Loucy (cell line): Measurements from ENCODE around the gene UBE4A.

Experiments
- H2AFZ ChIP-seq: fragments of 200-600 bp; sonication (generic); 2 replicates; pipeline ENCODE4 v1.6.0; 2016; ENCODE audit warnings: antibody characterized with exemption, mild to moderate bottlenecking, low read length, moderate library complexity
- H3F3A ChIP-seq: fragments of 200-600 bp; 2 replicates; pipeline ENCODE4 v1.6.0; 2016; ENCODE audit warnings: antibody characterized with exemption, low read depth, mild to moderate bottlenecking
- H3K27me3 ChIP-seq: fragments of 200-600 bp; sonication (generic); 2 replicates; pipeline ENCODE4 v1.6.1; 2014; ENCODE audit warnings: low read length, mild to moderate bottlenecking; ENCODE audit not compliant: insufficient read depth, poor library complexity, severe bottlenecking
- H3K36me3 ChIP-seq: fragments of 200-600 bp; sonication (generic); 2 replicates; pipeline ENCODE4 v1.6.1; 2016; ENCODE audit warnings: low read length; ENCODE audit not compliant: insufficient read depth
- H3K4me1 ChIP-seq: fragments of 200-600 bp; sonication (generic); 2 replicates; pipeline ENCODE4 v1.5.1; 2014; ENCODE audit warnings: low read length, mild to moderate bottlenecking; ENCODE audit not compliant: insufficient read depth, poor library complexity, severe bottlenecking
- H3K4me2 ChIP-seq: fragments of 200-600 bp; sonication (generic); 2 replicates; pipeline ENCODE4 v1.6.0; 2014; ENCODE audit warnings: antibody characterized with exemption, low read length, low read depth, mild to moderate bottlenecking; ENCODE audit not compliant: poor library complexity, severe bottlenecking
- H3K4me3 ChIP-seq: fragments of 200-600 bp; sonication (generic); 2 replicates; pipeline ENCODE4 v1.5.1; 2014; ENCODE audit warnings: low read length, mild to moderate bottlenecking, mixed read lengths; ENCODE audit not compliant: poor library complexity, severe bottlenecking
- H3K79me2 ChIP-seq: fragments of 200-600 bp; sonication (generic); 2 replicates; pipeline ENCODE4 v1.6.1; 2014; ENCODE audit warnings: low read length; ENCODE audit not compliant: insufficient read depth
- H3K9ac ChIP-seq: fragments of 200-600 bp; sonication (generic); 2 replicates; pipeline ENCODE4 v1.6.0; 2014; ENCODE audit warnings: mild to moderate bottlenecking, low read depth, low read length, moderate library complexity; ENCODE audit not compliant: poor library complexity, severe bottlenecking
- H3K9me2 ChIP-seq: fragments of 200-600 bp; sonication (generic); replicated peaks from 2 replicates; pipeline ENCODE4 v1.6.1; 2016; ENCODE audit warnings: low read depth, low read length, mixed read lengths
- H3K9me3 ChIP-seq: fragments of 200-600 bp; sonication (generic); 2 replicates; pipeline ENCODE4 v1.6.1; 2014; ENCODE audit warnings: mild to moderate bottlenecking, antibody characterized with exemption, low read length, low read depth; ENCODE audit not compliant: insufficient read depth
- H4K20me1 ChIP-seq: fragments of 200-600 bp; sonication (generic); 2 replicates; pipeline ENCODE4 v1.6.0; 2014; ENCODE audit warnings: antibody characterized with exemption, low read length, mild to moderate bottlenecking; ENCODE audit not compliant: insufficient read depth, poor library complexity, severe bottlenecking
- CTCF ChIP-seq: fragments of 200-600 bp; sonication (generic); conservative IDR thresholded peaks from 2 replicates; pipeline ENCODE4 v1.5.1; 2014; ENCODE audit warnings: mild to moderate bottlenecking, antibody characterized with exemption, low read length
- EZH2phosphoT487 ChIP-seq: fragments of 200-600 bp; IDR thresholded peaks from 2 replicates; pipeline ENCODE4 v1.6.1; 2018; ENCODE audit warnings: antibody characterized with exemption, mild to moderate bottlenecking, moderate library complexity, borderline replicate concordance

UBE4A gene

GRCh38 chr11:118370774-118371173, 11.4 kb downstream of the UBE4A start:
- Histone ChIP-seq H3F3A (no peaks in the 10 kb centered on the region), H2AFZ (no peak overlapping the region), H3K9me2 (no peaks in the 10 kb centered on the region), H3K79me2 (no peaks in the 10 kb centered on the region), H4K20me1 (no peaks in the 10 kb centered on the region), H3K27me3 (no peaks in the 10 kb centered on the region), H3K9me3 (no peaks in the 10 kb centered on the region), H3K4me1 (no peaks in the 10 kb centered on the region), H3K9ac (no peak overlapping the region), H3K36me3 (peaks cover 82% of the 10 kb centered on the region; the same call in 1 of the 2 replicates), H3K4me3 (no peak overlapping the region), H3K4me2 (no peak overlapping the region)
- TF ChIP-seq CTCF (no peak), EZH2phosphoT487 (no peak)

- no peak overlapping the region for H2AFZ ChIP-seq
- H3K4me3 ChIP-seq: no peak overlapping the region
- H3K4me2 ChIP-seq: no peak overlapping the region
- H3K9me2 ChIP-seq: no peaks in the 10 kb centered on the region
- H4K20me1 ChIP-seq: no peaks in the 10 kb centered on the region
- H3K9ac ChIP-seq: no peak overlapping the region
- H3K4me1 ChIP-seq: no peaks in the 10 kb centered on the region
- no peaks in the 10 kb centered on the region for H3K9me3 ChIP-seq
- H3F3A ChIP-seq: no peaks in the 10 kb centered on the region
- peaks cover 68% of the 10 kb centered on the region; the same call in 1 of the 2 replicates for H3K36me3 ChIP-seq
- H3K79me2 ChIP-seq: no peaks in the 10 kb centered on the region
- H3K27me3 ChIP-seq: no peaks in the 10 kb centered on the region
- TF ChIP-seq EZH2phosphoT487 (no peak), CTCF (no peak)
Observed at GRCh38 chr11:118373263-118373662, 13.9 kb downstream of the UBE4A start.

- peaks cover 61% of the 10 kb centered on the region; the same call in 1 of the 2 replicates for H3K36me3 ChIP-seq
- TF ChIP-seq CTCF (no peak), EZH2phosphoT487 (no peak)
Observed at GRCh38 chr11:118373871-118374270, 14.5 kb downstream of the UBE4A start.

More at GRCh38 chr11:118373871-118374270, 14.5 kb downstream of the UBE4A start:
- Histone ChIP-seq H4K20me1 (no peaks in the 10 kb centered on the region), H3K27me3 (no peaks in the 10 kb centered on the region), H3F3A (no peaks in the 10 kb centered on the region), H3K9ac (no peak overlapping the region), H3K4me2 (no peak overlapping the region), H3K4me1 (no peaks in the 10 kb centered on the region), H2AFZ (no peak overlapping the region), H3K4me3 (no peak overlapping the region), H3K9me3 (no peaks in the 10 kb centered on the region), H3K79me2 (no peaks in the 10 kb centered on the region), H3K9me2 (no peaks in the 10 kb centered on the region)
